ENCODE results near the gene CRACR2A.

Gene CRACR2A

DNA sequence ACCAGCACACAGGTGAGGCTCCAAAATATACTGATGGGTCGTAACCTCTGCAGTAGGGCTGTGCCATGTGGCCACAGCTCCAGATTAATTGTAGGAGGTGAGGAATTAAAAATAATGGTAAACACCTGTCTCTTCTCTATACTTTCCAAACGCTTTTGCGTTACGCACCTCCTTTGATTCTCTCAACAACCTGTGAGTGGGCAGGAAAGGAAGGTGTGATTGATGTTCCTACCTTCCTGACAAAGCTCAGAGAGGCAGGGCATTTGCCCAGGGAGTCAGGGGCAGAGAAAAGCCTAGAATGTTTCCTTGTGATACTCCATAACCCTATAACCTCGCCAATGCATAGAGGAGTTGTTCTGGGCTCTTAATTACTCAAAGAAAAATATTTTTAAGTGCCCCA lies 137.0 kb downstream of the CRACR2A start:
- DNase-seq (ENCODE audit: low spot score): no peak

DNA sequence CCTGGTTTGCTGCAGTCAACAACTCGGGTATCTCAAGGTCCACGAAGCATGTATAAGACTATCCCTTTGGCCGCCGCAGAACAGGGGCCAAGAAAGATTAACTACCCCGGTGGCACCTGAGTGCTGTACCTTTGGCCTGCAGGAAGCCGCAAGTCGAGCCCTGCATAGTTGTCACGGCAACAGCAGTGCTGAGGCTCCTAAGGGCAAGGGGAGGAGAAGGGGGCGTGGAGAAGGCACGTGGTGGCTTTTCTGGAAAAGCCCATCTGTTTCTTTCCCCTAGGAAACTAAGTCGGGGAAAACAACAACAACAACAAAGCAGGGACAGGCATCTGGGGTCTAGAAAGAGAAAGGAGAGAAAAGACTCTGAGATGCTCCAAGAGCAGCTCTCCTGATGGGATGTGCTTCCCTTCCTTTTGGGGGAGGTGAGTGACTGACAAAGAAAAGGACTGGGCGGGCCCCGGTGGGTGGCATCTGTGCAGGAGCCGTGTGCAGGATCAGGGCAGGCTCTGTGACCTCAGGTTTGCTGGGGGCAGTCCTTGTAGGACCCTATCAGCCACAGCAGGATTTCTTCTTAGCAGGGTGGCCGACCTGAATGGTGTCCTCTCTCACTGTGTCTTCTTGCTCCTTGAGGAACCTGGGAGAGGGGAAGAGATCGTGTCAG lies 138.0 kb downstream of the CRACR2A start:
- no peak for DNase-seq (ENCODE audit: low spot score)

DNA sequence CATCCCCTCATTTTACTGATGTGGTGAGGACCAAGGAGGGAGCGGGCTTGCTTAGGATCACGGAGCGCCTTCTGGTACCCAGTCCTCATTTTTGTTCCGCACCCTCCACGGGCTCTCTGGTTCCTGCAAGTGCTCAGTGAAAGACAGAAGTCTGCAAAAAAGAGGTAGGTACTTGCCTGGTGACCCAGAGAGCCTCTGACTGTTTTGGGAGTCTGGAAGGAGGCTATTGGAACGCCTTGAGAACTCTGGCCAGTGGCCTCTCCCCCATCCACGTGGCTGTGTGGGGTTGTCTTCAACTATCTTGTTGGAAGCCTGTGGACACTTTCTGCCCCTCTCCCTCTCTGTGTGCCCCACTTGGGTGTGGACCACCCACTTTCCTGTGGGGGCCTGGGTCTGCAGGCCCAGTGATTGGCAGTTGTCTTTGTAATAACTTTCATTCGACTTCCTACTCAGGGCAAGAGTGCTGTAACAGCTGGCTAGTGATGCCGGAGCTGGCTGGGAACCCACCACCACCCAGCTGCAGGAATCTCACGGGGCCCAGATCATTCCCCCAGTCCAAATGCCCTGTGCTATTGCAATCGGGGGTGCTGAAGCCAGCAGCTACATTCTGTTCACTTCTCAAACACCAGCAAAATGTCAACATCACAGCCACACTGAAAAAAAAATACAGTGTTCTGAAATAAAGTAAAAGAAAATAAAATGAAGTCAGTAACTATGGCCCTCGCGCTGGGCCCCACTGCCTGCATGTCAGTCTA lies 139.1 kb downstream of the CRACR2A start:
- no peak for DNase-seq (ENCODE audit: low spot score)

DNA sequence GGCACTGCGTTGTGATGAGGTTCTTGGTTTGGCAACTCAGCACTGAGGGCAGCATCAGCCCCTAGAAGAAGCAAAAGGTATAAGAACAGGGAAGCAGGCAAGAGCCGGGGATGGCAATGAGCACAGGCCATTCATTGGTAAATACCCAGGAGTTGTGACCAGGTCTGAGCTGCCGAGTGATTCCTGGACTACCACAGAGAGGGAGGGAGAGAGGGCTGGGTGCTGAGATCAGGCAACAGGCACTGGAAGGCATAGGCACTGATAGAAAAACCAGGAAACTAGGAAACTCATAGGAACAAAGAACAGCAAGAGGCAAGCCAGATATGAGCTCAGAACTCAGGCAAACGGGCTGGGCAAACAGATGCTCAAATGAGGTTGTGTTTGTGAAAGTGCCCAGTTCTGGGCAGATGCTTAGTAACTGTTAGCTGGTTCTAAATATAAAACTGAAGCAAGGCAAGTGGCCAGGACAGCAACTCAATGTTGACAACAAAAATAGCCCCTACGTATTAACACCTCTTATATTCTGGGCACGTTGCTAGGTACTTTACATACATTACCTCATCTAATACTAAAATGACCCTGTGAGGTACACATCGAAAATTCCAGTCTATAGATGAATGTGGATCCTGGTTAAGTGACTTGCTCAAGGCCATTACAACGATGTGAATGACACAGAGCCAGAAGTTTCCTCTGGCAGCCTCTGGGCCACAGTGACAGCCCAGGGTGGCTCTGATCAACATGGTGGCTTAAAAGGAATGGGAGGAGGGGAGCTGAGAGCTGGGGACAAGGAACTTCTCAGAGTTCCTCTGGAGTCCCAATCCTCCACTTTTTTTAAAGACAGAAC lies 140.8 kb downstream of the CRACR2A start:
- DNase-seq (ENCODE audit: low spot score): no peak

DNA sequence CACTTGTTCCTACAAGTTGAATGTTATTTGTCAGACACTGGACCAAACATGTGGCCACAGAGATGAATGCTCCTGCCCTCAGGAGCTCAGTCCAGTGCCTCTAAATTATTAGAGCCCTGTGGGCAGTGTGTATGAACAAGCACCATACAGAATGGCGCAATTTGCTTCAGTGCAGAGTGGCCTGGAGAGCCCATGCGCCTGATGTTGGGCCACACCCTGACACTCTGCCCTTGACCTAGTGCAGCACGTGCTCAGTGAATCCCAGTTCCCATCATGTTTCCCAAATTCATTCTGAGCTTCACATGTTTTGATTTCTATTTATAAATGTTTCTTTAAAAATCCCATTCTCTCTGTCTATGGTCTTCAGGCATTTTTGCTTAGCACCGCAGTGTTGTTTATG lies 145.1 kb downstream of the CRACR2A start:
- DNase-seq (ENCODE audit: low spot score): no peak

DNA sequence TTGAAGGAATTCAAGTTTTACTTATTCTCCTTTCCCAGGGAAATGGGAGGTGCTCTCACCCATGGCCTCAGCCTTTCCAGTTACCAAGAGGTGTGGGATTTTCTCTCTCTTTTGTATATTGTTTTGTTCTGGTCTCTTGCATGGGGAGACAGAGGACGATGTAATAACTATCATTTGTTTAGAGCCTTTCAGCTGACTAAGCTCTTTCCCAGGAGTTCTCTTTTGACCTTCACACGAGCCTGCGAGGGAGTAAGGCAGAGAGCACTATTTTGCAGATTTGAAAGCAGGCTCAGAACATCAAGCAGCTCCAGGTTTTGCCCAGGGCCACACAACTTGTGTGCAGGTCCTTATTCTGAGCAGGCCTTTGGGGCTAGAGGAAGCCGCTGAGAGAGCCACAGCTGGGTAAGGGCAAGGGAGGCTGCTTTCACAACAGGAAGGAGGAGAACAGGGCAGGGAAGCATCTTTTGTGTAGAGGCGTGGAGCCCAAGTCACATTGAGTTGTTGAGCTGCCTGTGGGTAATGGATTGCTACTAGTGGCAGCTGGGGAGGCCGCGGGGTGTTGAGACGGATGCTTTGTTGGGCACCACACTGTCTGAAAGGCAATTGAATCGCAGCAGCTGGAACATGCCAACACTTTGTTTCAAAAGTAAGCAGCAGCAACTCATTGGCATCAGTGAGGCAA lies 145.7 kb downstream of the CRACR2A start:
- DNase-seq (ENCODE audit: low spot score): no peak

DNA sequence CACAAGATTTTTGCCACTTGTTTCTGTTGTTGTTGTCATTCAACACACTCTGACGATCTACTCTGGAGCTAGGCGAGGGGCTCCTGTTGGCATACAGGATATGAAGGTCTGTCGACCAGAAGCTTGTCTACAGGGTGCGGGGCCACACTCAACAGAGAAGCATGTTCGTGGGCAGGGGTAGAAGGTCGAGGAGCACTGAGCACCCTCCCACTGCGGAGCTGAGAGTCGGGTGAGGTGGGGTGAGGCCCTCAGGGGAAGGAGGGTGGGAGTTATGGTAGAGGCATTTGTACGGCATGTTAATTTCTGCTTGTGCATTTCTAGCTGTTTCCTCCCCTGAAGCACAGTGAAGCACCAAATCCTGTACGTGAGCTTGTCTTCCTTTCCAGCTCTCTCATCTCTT lies 146.8 kb downstream of the CRACR2A start:
- DNase-seq (ENCODE audit: low spot score): no peak

DNA sequence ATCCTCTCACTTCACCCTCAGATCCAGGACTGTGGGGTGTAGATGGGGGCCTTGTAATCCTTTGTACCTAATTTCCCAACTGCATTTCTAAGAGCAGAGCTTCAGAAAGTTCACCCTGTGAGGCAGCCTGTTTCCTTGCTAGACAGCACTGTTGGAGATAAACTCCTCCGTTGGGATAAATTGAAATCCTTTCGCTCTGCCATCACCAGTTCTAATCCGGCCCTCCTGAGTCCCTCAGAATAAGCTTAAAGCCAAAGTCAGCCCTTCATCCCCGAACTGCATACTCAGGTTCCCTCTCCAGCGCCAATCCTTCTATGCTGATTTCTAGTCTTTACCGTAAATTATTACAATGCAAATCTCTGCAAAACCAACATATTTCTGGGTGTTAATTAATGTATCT lies 147.2 kb downstream of the CRACR2A start:
- no peak for DNase-seq (ENCODE audit: low spot score)

DNA sequence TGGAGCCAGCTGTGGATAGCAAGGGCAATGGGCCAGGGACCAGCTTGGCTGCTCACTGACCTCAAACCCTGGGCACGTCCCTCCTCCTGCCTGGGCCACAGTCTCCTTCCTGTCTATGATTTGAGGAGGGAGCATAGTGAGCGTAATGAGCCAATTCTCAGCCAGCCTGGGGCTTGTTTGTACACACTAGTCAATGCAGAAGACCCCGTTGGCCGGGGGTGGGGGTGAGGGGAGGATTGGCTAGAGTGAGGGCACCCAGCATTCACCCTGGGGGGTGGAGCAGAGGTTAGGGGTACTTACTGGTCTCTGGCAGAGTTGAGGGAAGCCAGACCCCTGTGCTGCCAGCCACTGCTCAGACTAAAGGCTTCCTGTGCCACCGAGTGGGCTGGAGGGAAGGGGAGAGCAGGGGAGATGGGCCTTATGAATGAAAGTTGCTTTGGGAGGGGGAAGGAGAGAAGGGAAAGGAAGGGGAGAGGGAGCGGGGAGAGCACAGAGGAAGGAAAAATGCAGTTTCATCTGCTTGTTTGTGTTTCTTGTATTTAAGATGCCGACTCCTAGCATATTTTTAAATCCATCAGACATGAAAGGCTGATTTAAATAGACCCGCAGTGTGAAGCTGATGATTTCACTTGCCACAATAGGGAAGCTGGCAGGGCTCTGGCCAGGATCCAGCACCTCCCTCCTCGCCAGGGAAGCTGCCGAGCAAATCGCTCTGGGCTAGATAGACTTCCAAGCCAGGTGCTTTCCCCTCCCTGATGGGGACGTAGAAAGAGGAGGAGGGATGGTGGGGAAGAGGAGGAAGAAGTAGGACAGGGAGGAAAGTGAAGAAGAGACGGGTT lies 147.9 kb downstream of the CRACR2A start:
- DNase-seq (ENCODE audit: low spot score): no peak

DNA sequence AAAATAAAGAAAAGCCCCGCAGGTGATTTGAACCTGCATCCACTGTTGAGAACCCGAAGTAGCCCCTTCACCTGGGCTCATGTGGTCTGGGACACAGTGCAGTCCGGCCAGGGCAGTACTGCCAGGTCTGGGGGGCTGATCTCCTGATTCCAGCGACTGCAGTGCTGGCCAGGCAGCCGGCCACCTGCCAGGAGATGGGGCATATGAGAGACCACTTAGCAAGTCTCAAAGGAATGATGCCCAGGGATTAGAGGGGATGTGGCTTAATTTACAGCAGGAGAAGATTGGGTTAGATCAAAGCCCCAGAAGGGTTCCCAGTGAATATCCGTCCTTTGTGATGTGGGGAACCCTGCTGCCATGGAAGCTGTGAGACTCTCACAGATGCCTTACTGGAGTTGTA lies 148.6 kb downstream of the CRACR2A start:
- DNase-seq (ENCODE audit: low spot score): no peak

DNA sequence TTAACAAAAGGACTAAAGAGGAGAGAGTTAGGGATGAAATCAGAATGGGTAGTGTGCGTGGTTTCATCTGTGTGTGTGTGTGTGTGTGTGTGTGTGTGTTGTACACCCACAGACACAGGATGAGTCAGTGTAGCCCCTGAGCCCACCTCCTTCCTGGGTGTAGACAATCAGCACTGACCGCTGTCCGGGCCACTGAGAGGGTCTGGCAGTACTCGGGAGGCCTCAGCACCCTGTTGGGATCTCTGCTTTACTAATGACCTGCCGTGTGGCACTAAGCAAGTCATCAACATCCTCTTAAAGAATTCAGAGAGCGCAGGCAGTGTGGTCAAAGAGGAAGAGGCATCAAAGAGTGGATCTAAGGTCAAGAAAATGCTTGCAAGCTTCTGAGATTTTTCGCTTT lies 149.3 kb downstream of the CRACR2A start:
- no peak for DNase-seq (ENCODE audit: low spot score)

DNA sequence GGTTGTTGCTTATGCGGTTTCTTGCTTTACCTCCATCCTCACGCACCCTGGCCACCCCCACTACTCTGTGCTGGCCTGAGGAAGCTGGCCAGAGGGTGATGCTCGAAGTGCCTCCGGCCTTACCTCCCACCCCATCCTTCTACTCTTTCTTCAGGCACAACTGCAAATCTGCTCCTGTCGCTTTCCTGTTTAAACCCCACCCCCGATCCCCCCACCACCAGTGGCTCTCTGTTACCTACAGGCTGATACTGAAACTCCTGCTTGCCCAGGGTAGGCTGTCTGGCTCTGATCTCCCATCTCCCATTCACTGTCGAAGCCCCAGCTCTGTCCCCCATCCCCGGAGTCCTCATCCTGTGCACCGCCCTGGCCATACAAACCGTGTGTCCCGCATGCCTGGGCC lies 150.4 kb downstream of the CRACR2A start:
- DNase-seq (ENCODE audit: low spot score): no peak

DNA sequence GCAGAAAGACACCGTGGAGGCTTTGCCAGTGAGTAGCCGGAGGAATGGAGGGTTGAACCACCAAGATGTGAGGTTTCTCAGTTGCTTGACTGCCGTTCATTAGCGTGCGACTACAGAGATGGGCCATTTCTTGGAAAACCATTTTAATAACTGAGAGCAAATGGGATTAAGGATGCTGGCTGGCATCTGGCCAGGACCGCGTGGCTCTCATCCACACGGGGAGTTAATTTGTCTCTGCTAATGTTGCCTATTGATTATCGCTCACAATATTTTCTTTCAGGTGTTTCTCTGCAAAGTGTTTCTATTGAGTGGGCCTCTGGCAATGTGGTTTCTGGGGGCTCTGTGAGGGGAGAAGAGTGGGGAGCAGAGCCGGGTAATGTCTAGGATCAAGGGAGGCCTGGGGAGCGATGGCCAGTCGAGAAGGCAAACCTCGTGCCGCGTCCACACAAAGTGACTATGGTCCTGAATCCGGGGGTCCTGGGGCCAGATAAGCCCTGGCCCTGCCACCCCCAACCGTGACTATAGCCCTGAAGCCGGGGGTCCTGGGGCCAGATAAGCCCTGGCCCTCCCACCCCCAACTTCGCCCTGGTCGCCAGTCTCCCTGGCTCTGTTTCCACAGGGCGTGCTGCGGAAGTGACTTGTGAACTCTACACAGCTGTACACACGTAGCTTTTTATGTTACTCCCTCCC lies 151.3 kb downstream of the CRACR2A start:
- no peak for DNase-seq (ENCODE audit: low spot score)

DNA sequence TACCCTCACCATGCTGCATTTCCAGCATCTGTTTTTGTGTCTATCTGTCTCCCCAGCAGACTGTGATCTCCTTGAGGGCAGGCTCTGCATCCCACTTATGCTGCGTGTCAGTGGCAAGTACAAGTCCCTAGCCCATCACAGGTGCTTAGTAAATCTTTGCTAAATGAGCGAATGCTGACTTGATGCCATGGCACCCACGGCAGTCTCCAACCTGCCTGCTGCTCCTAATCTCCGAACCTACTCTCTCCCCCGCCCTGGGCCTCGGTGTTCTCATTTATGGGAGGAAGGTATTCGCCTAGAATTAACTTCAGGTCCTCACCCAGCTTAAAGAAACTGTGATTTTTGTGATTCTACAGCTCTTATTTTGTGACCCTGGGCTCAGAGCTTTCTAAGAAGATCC lies 152.0 kb downstream of the CRACR2A start:
- DNase-seq (ENCODE audit: low spot score): no peak

DNA sequence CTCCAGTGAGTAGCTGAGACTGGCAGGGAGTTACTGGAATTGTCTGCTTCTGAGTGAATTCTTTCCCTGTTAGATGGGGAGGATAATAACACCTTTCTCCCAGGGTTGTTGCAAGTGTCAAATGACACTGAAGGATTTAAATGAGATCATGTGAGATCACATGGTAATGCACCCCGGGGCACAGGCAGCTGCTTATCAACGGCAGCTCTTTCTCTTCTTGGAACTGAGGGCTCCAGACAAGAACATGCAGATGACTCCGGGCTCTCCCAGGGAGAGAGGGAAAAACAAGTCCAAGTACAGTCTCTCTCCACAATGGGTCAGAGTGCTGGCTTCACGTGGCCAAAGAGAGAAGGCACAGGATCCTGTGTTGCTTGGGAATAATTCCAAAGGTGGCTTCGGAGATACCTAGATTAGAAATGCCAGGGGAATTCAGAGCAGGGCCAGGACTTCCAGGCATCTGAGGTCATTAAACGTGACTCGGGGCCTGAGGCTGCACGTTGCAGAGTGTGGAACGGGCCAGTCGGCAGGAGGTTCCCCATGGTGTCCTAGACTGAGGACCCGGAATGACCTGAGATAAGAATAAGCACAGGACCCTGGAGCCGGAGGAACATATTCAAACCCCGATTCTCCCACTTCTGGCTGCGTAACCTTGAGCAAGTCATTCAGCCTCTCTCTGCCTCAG lies 152.7 kb downstream of the CRACR2A start:
- DNase-seq (ENCODE audit: low spot score): no peak

DNA sequence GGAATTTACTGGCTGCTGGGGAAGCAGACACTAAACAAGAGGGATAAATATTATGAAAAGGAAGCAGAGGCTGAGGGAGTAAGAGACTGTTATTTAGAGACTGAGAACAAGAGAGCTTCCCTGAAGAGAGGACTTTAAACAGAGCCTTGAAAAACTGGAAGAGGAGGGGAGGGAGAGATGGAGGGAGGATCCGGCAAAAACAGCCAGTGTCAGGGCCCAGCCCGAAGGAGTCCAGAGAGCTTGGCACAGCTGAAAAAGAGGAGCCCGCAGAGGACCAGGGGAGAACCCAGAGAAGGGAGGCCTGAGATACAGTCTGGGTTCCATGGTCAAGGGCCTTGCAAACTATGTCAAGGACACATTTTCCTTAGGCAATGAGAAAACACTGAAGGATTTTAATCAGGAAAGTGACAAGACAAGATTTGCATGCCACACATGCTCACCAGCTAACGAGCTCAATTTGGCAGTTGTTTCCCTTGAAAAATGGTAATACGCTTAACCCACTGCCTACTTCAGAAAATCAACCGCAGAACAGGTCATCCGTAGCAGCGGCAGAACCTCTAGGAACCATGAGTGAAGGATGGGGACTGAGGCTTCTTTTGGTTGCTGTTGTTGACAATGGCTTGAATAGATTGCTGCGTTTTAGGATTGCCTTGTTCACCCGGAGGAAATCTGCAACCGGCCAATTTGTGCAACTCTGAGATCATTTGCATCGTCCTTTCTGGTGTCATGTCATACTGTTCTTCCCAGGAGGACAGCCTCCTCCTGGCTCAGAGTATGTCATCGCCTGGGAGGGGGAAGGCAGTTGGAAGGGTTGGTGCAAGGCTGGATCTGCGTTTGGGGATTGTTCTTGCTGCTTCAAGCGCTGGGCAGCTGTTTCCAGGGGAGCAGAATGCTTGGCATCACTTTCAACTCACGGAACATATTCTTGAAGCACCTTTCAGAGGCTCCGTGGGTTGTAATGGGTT lies 153.7 kb downstream of the CRACR2A start:
- DNase-seq (ENCODE audit: low spot score): no peak

DNA sequence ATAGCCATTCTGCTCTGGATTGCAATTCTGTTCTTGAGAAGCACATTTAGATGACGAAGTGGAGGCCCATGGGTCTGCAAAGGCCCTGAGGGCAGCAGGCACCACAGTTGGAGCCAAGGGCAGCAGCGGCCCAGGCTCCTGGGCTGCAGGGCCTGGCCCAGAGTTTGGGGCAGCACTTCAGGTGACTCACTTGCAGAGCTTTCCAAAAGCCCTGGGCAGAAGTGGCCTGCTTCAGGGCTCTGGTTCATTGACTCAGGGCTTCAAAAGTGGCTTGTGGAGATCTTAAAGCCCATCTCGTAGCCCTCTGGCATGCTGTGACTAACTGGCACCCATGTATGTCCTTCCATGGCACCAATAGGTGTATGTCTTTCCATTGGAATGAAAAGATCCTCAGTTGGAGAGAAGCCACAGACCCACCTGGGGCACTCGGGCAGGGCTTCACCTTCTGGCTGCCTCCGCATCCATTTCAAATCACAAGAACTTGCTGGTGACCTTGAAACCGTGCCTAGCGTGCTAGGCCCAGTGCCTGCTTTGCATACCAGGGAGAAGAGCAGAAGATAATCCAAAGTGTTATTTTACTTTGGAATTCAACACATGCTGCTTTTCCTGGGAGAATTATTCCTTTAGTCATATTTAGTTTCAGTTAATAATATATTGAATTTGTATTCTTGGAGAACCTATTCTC lies 155.2 kb downstream of the CRACR2A start:
- no peak for DNase-seq (ENCODE audit: low spot score)

DNA sequence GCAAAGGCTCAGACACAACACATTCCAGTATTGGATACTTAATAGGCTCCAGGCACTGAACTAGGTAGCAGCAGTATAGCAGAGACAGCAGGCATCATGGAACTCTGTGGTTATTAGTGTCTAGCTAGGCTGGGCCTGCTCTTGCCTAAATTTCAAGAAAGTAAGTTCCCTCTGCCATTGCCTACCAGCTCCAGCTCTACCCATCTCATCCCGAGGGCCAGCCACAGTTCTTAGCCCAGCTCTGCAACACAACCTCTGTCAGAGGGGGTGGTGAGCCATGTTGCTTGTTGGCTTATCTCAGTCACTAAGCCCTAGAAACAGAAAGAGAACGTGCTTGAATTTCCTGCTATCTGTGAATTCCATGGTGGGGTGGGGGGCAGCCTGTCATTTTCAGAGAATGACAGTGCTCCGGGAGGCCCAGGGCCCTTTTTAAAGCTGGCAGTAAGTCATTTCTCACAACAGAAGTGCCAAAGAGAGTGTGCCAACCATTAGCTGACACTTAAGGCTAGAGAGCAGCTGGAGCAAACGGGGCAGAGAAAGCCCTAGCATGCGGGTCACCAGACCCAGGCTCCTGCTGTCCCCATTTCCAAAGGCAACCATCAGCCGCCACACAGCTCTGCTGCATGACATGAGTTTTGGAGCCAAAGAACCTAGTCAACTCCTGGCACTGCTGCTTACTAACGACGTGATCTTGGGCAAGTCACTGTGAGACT lies 156.1 kb downstream of the CRACR2A start:
- no peak for DNase-seq (ENCODE audit: low spot score)
